ENCODE measurements around the gene NUDT14. TPM values are rescaled to one million over a fixed set of nuclear protein-coding genes. Genes with fewer than 3 reads are reported as not detected.

Gene NUDT14
- total RNA-seq, 6 experiments from 2014 or later, result 9.0 to 27.4 (median 11.4) TPM

GRCh38 chr14:105197211-105197641 is 16.1 kb upstream of the NUDT14 start:
- no peaks in the 10 kb centered on the region for H3K9me3 ChIP-seq
- H3K27me3 ChIP-seq, result peaks cover 0 to 7% of the 10 kb centered on the region in 2 donors
- no peak overlapping the region for H3K4me3 ChIP-seq
- no peak overlapping the region for H3K27ac ChIP-seq
- WGBS (ENCODE audit: insufficient coverage, low coverage, low lambda C conversion rate, missing lambda C conversion rate), result 18% methylated on average over 8 of the region's 15 CpGs
- intact Hi-C loops (cut with DNase I), result no loop called here
- peak in 2 of 4 donors; percentile 7 to 15 for ATAC-seq
- DNase-seq, result no peak
- H3K4me1 ChIP-seq, result peaks cover 0 to 5% (median 0%) of the 10 kb centered on the region in 4 donors
- no peak for TF ChIP-seq POLR2A (IDR thresholded peaks at IDR 0.05)
- TF ChIP-seq CTCF (IDR thresholded peaks at IDR 0.05), result no peak
- no peaks in the 10 kb centered on the region for H3K36me3 ChIP-seq

- Histone ChIP-seq H3K4me1 (peaks cover 0 to 5% (median 0%) of the 10 kb centered on the region in 4 donors), H3K9me3 (no peaks in the 10 kb centered on the region), H3K27ac (peak overlapping the region in 1 of 3 donors; percentile 51), H3K36me3 (no peaks in the 10 kb centered on the region), H3K27me3 (peaks cover 0 to 7% of the 10 kb centered on the region in 2 donors), H3K4me3 (no peak overlapping the region)
- no CpG with 5 or more reads among the region's 58 CpGs for WGBS (ENCODE audit: insufficient coverage, low coverage, low lambda C conversion rate, missing lambda C conversion rate)
- ATAC-seq, result peak; percentile 47 to 55 (median 52)
- intact Hi-C loops (cut with DNase I), result no loop called here
- TF ChIP-seq CTCF (IDR thresholded peaks at IDR 0.05) (no peak), POLR2A (IDR thresholded peaks at IDR 0.05) (no peak)
- DNase-seq, result peak in 1 of 3 donors; percentile 65
These were observed 15.3 kb upstream of the NUDT14 start for GRCh38 chr14:105196265-105196960.

GRCh38 chr14:105195522-105196264 is 14.6 kb upstream of the NUDT14 start:
- H3K4me1 ChIP-seq, result peaks cover 0 to 5% (median 0%) of the 10 kb centered on the region in 4 donors
- no peaks in the 10 kb centered on the region for H3K36me3 ChIP-seq
- no peaks in the 10 kb centered on the region for H3K9me3 ChIP-seq
- no peak for ATAC-seq
- H3K4me3 ChIP-seq, result no peak overlapping the region
- peaks cover 0 to 7% of the 10 kb centered on the region in 2 donors for H3K27me3 ChIP-seq
- 13% methylated on average over 8 of the region's 25 CpGs for WGBS (ENCODE audit: insufficient coverage, low coverage, low lambda C conversion rate, missing lambda C conversion rate)
- intact Hi-C loops (cut with DNase I), result no loop called here
- peak overlapping the region in 1 of 3 donors; percentile 51 for H3K27ac ChIP-seq
- no peak for DNase-seq
- TF ChIP-seq CTCF (IDR thresholded peaks at IDR 0.05) (no peak), POLR2A (IDR thresholded peaks at IDR 0.05) (no peak)

- DNase-seq (no peak), ATAC-seq (no peak)
- H3K27me3 ChIP-seq, result peaks cover 0 to 7% of the 10 kb centered on the region in 2 donors
- H3K4me3 ChIP-seq, result no peak overlapping the region
- no peaks in the 10 kb centered on the region for H3K36me3 ChIP-seq
- H3K9me3 ChIP-seq, result no peaks in the 10 kb centered on the region
- intact Hi-C loops (cut with DNase I), result no loop called here
- peaks cover 0 to 5% (median 0%) of the 10 kb centered on the region in 4 donors for H3K4me1 ChIP-seq
- TF ChIP-seq POLR2A (IDR thresholded peaks at IDR 0.05) (no peak), CTCF (IDR thresholded peaks at IDR 0.05) (no peak)
- 100% methylated on average over 1 of the region's 10 CpGs for WGBS (ENCODE audit: insufficient coverage, low coverage, low lambda C conversion rate, missing lambda C conversion rate)
- H3K27ac ChIP-seq, result no peak overlapping the region
These were observed 13.9 kb upstream of the NUDT14 start for GRCh38 chr14:105195051-105195450.
